Measurements from ENCODE around the gene SF3A1.

The SF3A1 gene

GRCh38 chr22:30289980-30290313 lies 66.7 kb downstream of the SF3A1 start:
- in situ Hi-C loops (cut with HindIII; ENCODE audit: low sequenced_read_pairs): no loop called here
- no peak for DNase-seq (ENCODE audit: low read depth)
- no peak for TF ChIP-seq CTCF (IDR thresholded peaks at IDR 0.05; ENCODE audit: low read depth, low read length, missing control alignments)
- H3K4me3 ChIP-seq (ENCODE audit: low read depth, low read length): peak overlapping the region; percentile 85

- peak within 1 kb of the TSS; percentile 85 for H3K4me3 ChIP-seq (ENCODE audit: low read depth, low read length)
- TF ChIP-seq CTCF (IDR thresholded peaks at IDR 0.05; ENCODE audit: low read depth, low read length, missing control alignments): no peak
- in situ Hi-C loops (cut with HindIII; ENCODE audit: low sequenced_read_pairs): no loop called here
- peak; percentile 97 for DNase-seq (ENCODE audit: low read depth)
These were observed 67.3 kb downstream of the SF3A1 start, which contains the start of gene CASTOR1 for GRCh38 chr22:30289141-30289979. Gene CASTOR1 (minus strand): TSS chr22:30289505. CDS start chr22:30289497, 8 bp downstream.

- no peak for TF ChIP-seq CTCF (IDR thresholded peaks at IDR 0.05; ENCODE audit: low read depth, low read length, missing control alignments)
- DNase-seq (ENCODE audit: low read depth): no peak
- in situ Hi-C loops (cut with HindIII; ENCODE audit: low sequenced_read_pairs): no loop called here
- peak overlapping the region; percentile 85 for H3K4me3 ChIP-seq (ENCODE audit: low read depth, low read length)
These were observed 68.1 kb downstream of the SF3A1 start for GRCh38 chr22:30288419-30289140.

- TF ChIP-seq CTCF (IDR thresholded peaks at IDR 0.05; ENCODE audit: low read depth, low read length, missing control alignments): peak; percentile 73
- DNase-seq (ENCODE audit: low read depth): peak; percentile 87
- peak overlapping the region; percentile 85 for H3K4me3 ChIP-seq (ENCODE audit: low read depth, low read length)
- in situ Hi-C loops (cut with HindIII; ENCODE audit: low sequenced_read_pairs): no loop called here
These were observed 68.9 kb downstream of the SF3A1 start for GRCh38 chr22:30287648-30288418.

GRCh38 chr22:30286813-30287647 lies 69.7 kb downstream of the SF3A1 start:
- DNase-seq (ENCODE audit: low read depth): no peak
- no peak overlapping the region for H3K4me3 ChIP-seq (ENCODE audit: low read depth, low read length)
- in situ Hi-C loops (cut with HindIII; ENCODE audit: low sequenced_read_pairs): no loop called here
- TF ChIP-seq CTCF (IDR thresholded peaks at IDR 0.05; ENCODE audit: low read depth, low read length, missing control alignments): peak; percentile 90
